Cerebellar nuclear complex (tissue), 1 donor: ENCODE measurements around the gene PPP2R3B.
"Not testable (repeated sequence)": the region's sequence is repeated elsewhere in the genome, so short reads cannot be mapped to it uniquely, and the experiment has no call there.

Source experiments
- DNase-seq, 2 experiments: peaks; one replicate each; lab custom pipeline; 2025; lab: John Stamatoyannopoulos, UW

Gene PPP2R3B

DNA sequence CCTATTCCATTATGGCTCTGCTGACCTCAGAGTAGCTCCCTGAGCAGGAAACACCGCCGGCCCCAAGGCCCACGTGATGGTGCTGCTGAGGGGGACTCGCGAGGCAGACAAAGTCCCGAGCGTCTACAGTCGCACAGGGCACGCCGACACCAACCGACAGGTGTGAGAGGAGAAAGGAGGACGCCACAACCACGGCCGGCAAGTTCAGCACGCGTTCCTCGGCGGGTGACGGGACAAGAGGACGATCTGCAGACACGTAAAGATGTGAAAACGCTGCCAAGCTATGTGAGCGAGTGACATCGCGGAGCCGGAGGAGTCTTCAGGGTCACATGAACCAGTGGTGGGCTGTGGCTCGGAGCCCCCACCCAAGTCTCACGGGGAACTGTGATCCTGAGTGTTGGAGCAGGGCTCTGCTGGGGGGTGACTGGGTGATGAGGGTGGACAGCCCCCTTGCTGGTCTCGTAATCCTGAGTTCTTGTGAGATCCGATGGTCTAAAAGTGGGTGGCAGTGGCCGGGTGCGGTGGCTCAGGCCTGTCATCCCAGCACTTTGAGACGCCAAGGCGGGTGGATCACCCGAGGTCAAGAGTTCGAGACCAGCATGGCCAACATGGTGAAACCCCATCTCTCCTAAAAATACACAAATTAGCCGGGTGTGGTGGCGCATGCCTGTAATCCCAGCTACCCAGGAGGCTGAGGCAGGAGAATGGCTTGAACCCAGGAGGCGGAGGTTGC, 34.0 kb downstream of the PPP2R3B start:
- no peak for DNase-seq

DNA sequence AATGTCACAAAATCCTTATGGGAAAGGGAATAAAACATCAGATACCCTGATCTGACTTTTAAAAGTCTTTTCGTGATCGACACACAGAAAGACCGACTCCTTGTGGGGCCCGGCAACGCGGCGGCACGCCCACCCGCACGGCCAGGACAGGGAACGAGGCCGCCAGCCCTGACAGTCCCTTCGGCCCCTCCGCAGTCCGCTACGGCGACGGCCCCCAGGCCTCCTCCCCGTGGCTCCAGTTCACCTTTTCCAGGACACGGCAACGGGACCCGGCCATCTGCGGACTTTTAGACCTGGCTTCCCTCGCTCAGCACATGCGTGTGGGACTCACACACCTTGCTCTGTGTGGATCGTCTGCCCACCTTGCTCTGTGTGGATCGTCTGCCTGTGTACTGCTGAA, 34.5 kb downstream of the PPP2R3B start:
- DNase-seq = no peak

DNA sequence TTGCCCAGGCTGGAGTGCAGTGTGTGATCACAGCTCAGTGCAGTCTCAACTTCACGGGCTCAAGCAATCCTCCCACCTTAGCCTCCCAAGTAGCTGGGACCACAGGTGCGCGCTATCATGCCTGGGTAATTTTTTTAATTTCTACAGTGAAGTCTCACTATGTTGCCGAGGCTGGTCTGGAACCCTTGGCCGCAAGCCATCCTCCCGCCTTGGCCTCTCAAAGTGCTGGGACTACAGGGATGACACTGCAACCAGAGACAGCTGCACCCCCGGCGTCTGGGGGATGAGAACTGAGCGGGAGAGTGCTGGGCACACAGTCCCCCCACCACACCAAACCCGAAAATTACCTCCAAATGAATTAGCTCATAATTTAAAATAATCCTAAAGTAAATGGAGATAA, 35.0 kb downstream of the PPP2R3B start:
- DNase-seq = no peak

DNA sequence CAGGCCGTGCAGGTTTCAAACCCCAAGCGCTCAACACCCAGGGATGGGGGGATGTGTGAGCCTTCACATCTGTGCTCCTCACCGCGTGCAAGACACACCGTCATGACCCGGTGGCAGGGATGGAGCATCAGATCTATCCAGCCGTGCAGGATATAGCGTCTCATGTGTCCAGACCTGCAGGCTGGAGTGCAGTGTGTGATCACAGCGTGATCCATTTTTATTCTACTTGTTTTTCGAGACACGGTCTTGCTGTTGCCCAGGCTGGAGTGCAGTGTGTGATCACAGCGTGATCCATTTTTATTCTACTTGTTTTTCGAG, 35.4 kb downstream of the PPP2R3B start:
- not testable (repeated sequence) for DNase-seq

DNA sequence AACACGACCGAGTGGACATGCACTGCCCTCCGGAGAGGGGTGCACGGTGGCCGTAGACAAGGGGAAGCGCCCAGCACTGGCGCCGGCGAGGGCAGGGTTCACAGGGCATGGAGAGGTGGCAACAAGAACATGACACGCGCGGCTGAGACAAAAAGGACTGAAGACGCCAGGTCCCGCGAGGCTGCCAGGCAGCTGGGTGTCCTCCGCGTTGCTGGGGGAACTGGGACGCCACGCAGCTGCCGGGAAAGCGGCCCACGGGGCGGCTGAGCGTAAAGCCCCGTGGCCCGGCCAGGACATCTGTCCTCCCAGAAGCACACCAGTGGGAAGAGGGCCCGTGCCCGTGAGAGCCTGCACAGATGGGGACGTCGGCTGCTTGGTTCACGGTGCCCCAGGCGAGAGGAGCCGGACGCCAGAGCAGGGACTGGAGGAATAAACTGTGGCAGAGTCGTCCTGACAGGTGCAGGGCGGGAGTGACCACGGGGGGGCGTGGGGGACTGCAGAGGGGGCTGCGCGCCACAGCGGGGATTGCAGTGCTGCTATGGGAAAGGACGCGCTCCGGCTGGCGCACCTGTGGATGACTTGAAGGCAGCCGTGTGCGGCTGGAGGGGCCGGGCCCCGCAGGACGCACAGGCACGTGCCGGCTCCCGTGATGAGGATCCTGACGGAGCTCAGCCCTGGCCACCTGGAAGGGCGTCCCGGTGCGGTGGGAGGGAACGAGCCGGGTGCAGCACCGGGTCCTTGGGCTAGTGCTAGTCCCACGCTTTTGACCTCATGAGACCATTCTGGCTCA, 36.0 kb downstream of the PPP2R3B start:
- no peak for DNase-seq

DNA sequence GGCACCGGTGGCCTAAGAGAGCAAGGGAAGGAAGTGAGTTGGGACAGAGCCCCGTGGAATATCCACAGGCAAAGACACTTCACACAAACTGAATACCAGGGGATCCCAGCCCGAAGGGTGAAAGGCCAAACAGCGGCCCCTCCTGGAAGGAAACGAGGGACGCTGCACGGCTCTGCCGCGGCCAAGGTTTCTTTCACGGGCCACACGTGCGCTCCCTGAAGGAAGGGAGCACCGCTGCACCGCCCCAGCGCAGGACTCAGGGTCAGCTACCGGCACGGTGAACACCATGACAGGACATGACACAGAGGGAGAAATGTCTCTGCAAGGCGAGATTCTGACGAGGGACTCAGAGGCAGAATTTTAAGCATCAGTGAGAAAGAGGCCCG, 36.6 kb downstream of the PPP2R3B start:
- DNase-seq = no peak

DNA sequence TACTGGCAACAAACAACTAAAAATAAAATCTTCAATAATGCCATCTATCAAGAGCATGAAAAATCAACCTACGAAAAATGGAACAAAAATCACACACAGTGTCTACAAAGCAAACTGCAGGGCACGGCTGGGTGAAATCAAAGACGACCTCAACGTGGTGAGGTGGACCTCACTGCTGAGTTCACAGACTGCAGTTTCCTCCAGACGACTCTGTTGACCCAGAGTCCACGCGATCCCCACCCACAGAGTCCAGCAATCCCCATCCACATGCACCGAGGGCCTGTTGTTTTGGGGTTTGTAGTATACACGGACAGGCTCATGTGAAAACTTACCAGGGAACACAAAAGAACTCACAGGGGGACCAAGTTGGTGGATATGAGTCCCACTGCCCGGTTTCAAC, 37.0 kb downstream of the PPP2R3B start:
- DNase-seq = no peak

DNA sequence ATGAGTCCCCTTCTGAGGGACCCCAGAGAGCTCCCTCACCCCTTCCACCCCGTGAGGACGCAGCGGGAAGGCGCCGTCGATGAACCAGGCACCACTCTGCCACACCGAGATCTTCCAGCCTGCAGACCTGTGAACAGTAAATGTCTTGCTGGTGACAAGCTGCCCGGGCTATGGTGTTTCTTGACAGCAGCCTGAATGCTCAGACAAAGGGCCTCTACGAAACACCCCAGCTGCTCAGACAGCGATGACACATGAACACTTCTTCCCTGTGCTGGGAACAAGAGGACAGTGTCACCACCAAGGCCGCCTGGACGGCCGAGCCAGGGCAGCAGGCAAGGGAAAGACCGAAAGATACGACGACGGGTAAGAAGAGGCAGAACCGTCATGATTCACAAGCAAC, 37.5 kb downstream of the PPP2R3B start:
- no peak for DNase-seq

DNA sequence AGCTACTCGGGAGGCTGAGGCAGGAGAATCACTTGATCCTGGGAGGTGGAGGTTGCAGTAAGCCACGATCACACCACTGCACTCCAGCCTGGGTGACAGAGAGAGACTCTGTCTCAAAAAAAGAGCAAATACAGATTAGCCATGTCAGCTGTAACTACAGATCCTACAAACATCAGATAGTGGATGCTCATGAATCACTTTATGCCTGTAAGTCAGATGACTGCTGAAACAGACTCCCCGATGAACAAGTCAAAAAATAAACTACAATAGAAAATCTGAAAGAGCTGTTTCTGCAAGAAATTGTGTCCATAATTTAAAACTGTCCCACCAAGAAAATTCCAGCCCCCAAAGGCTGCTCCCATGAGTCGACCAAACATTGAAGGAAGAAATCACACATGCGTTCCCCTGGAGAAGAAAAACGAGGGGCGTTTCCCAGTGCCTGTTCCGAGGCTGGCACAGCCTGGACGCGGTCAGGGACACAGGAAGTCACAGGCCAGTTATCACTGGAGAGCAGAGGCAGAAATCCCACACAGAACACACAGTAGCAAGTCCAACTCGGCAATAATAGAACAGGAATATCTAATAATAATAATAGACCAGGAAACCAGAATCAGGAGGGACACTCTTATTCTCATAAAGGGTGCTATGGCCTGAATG, 38.1 kb downstream of the PPP2R3B start:
- no peak for DNase-seq

DNA sequence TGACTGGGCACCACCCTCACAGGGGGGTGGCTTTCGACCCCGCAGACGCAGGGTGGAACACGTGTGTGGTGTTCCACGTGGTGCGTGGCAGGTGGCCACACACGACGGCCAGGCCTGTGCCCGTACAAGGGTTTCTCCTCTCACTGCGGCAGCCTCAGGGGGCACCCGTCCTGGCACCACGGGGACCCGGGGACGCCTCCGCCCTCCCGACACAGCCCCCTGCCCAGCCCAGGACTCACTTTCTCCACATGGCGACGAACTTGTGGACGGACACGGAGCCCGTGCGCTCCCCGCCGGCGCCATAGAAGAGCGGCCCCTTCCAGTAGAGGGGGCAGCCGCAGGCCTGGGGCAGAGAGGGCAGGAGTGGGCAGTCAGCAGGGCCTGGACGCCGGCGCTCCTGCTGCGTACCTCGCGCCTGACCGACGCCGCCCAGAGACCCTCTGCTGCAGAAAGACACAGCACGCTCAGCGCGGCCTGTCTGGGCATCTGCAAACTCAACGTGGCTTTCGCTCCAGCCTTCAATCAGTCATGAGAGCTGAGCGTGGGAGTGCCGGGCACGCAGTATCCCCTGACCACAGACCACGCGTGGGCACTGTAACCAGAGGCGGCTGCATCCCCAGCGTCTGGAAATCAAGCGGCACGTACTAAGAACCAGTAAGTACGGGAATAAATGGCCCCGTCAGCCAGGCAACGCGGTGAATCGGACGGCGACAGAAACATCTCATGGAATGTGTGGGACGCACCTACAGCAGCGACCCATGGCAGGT, 39.2 kb downstream of the PPP2R3B start:
- DNase-seq = no peak

DNA sequence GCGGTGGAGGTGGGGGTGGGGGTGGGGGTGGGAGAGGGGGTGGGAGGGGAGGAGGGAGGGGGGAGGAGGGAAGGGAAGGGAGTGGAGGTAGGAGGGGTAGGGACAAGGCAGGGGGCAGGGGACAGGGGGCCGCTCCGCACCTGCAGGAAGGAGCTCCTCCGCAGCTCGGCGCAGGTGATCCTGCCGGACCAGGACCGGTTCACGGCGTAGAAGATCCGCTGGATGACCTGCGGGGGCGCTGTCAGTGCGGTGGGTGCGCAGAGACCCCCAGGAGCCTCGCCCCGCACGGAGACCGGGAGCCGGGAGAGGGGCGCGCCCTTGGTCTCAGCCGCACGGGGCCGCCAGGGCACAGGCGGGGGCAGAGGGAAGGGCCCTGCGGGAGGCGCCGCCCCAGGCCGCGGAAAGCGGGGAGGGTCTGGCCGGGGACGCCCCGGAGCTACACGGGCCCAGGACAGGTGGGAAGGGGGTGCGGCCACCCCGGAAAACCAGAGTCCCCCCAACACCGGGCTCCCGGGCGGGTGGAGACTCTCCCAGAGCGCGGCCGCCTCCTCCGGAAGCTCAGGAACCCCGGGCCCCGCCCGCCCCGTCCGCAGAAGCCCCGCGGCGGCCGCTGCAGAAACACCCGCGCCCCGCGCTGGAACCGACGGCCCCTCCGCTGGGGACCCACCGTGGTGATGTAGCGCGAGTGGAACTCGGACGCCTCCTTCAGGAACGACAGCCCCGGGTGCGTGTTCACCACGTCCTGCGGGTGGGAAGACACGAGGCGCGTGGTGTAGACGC, 40.5 kb downstream of the PPP2R3B start:
- DNase-seq = no peak

DNA sequence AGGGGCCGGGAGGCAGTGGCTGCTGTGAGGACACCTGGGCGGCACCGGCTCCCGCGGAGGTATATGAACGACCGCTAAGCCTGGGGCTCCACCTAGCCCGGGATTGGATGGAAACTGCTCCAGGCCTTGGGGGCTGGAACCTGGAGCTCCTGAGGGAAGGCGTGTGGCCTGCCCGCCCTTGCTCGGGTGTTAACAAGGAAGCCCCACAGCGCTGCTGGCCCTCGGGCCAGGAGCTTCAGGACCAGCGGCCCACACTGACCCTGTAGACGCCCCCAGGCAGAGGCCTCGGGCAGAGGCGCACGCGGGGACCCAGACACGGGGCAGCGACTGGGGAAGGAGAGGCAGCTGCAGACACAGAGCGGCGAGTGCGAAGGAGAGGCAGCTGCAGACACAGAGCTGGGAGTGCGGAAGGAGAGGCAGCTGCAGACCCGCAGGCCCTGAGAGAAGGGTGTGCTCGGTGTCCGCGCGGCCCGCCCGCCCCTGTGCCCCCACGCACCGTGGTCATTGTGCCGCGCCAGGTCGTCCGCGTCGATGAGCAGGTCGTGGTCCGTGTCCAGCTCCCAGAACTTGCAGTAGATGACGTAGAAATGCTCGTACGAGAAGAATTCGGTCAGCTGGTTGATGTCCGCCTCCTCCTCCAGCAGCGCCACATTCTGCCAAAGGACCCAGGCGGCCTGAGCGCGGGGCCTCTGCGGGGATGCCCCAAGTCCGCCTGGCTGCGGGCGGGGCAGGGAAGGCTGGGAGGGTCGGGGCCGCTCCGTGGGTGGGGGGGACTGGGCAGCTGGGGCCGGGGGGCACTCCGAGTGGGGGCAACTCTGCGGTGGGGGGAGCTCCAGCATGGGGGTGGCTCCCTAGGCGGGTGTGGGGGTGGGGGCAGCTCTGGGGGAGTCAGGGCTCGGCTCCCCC, 41.4 kb downstream of the PPP2R3B start:
- no peak for DNase-seq

DNA sequence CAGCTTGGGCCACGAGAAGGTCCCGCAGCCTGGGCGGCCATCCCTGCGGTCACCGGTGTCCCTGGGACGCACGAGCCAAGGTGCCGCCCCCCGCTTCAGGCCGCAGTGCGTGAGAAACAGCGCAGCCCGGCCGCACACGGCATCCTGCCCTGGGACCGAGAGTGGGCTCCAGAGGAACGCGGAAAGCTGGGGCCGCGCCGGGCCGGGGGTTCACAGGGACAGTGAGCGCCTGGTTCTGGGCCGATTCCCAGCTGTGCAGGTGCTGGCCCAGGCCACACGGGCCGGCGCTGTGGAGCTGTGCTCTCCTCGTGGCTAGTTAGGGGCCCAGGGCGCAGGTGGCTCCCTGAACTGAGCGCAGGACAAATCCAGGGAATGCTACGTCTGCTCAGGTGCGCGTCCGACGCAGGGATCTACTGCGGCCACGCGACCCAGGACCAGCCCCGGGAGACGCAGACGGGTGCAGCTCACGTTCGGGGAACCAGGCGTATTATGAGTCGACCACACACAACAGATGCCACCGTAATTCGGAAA, 42.3 kb downstream of the PPP2R3B start:
- no peak for DNase-seq

DNA sequence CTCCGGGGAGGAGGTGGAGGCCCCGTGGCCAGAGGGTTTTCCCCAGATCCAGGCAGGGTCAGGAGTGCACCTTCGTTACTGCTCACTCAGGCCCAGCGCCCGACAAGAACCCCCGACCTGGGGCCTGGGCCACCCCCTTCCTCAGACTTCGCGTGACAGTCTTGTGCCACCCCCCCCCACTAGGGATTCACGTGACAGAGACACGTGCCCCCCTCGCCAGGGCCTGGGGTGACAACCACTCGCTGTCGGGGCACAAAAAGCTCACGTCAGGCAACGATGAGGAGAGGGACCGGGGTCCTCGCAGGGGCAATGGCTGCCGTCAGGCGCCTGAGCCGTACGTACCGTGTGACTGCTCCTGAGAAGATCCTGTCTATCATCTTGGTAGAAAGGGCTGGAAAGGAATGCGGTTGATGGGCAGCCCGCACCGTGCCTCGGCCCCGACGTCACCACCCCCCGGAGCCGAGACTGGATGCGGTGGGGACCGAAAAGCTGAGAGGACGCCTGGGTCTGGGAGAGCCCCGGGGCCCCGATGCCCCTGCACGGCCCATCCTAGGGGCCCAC, 45.1 kb downstream of the PPP2R3B start:
- DNase-seq = no peak

DNA sequence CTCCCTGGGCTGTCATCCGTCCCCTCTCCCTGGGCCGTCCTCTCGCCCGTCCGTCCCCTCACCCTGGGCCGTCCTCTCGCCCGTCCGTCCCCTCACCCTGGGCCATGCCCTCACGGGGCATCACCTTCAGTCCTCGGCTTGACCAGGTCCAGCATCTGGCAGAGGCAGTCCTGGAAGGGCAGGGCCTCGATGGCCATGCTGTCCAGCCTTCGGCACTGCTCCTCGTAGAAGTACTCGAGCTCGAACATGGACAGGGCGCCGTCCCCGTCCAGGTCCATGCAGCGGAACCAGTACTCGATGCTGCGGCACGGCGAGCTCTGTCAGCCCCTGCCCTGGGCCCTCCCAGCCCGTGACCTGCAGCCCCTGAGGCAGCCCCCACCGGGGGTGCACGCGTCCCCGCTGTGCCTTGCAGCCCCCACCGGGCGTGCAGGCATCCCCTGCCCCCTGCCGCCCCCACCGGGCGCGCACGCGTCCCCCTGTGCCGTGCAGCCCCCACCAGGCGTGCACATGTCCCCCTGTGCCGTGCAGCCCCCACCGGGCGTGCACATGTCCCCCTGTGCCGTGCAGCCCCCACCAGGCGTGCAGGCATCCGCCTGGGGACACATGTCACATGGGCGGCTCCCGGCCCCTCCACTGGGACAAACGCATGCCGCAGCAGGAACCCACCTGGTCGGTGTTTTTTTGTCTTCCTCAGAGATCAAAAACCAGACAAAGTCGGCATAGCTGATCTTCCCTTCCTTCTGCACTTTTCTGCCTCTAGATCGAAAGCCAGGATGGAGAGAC, 45.9 kb downstream of the PPP2R3B start:
- DNase-seq = no peak

DNA sequence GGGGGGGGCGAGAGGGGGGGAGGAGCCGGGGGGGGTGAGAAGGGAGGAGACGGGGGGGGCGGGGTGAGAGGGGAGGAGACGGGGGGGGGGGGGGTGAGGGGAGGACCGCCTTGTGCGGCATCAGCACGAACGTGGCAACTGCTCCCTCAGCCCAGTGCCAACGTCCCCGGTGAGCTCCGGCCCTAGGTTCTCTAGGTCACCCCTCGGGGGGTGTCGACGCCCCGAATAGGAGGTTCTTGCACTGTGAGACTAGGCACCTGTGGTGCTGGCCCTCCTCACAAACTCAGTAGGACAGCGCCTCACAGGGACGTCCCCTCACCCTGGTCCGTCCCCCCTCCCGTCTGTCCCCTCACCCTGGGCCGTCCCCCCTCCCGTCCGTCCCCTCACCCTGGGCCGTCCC, 46.6 kb downstream of the PPP2R3B start:
- no peak for DNase-seq

DNA sequence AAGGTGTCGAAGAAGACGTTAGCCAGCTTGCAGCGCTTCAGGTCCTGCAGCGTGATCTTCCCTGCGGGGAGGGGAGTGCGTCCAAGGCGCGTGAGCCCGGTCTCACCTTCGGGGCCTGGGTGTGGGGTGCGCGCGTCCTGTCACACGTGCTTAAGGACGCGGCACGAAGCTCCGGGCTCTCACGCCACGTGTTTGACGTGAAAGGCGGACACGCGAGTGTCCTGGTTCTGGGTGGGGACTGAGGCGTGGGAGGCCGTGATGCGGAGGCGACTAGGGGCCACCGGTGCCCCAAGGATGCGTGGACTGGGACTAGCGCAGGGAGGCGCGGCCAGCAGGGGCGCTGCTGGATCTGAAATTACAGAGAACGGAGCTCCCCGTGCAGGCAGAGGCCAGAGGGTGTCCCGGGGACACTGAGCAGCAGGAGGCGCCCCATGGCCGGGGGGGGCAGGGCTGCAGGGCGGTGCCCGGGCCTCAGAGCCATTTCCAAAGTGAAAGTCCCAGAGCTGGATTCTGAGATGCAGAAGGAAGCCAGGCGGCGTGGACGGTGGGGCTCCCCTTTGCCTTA, 47.8 kb downstream of the PPP2R3B start:
- no peak for DNase-seq

DNA sequence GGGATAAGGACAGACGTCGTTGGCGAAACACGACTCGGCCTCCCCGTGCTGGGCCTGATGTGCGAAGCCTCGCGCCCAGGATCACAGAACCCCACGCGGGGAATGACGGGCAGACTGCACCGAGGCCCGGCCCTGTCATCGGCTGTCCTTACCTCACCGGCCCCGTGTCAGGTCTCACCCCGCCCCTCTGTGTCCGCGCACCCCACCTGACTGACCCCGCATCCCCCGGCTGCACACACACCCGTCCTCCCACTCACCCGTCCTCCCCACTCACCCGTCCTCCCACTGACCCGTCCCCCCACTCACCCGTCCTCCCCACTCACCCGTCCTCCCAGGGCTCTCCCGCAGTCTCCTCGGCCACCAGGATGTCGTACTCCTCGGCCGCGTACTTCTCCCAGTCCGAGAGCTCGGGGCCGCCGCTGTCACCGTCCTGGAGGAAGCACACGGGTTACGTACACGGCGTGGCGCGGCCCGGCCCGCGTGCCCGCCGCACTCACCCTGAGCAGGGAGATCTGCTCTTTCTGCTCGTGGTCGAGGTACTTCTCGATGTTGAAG, 48.3 kb downstream of the PPP2R3B start:
- DNase-seq = no peak
